NCI-H510A treated with DMSO at 0.1 percent for 48 hours (cell line): Measurements from ENCODE around the gene ATAD2B.

Experiments used
- DNase-seq: peaks from one replicate; lab custom pipeline; 2025; lab: John Stamatoyannopoulos, UW

Gene ATAD2B

GRCh38 chr2:23912054-23912453 is 14.9 kb downstream of the ATAD2B start:
- no peak for DNase-seq

- no peak for DNase-seq
Measured at GRCh38 chr2:23905155-23905554, 21.8 kb downstream of the ATAD2B start.

GRCh38 chr2:23904692-23905091 is 22.2 kb downstream of the ATAD2B start:
- no peak for DNase-seq

- no peak for DNase-seq
Measured at GRCh38 chr2:23904215-23904614, 22.7 kb downstream of the ATAD2B start.

- DNase-seq, result no peak
Measured at GRCh38 chr2:23903034-23903433, 23.9 kb downstream of the ATAD2B start.

- DNase-seq, result no peak
Measured at GRCh38 chr2:23901966-23902846, 24.7 kb downstream of the ATAD2B start.

- DNase-seq, result no peak
Measured at GRCh38 chr2:23900541-23901322, 26.2 kb downstream of the ATAD2B start.

GRCh38 chr2:23900133-23900532 is 26.8 kb downstream of the ATAD2B start:
- DNase-seq, result no peak

- no peak for DNase-seq
Measured at GRCh38 chr2:23871206-23871605, 55.7 kb downstream of the ATAD2B start.

GRCh38 chr2:23867449-23867848 is 59.5 kb downstream of the ATAD2B start:
- DNase-seq, result no peak

- DNase-seq, result no peak
Measured at GRCh38 chr2:23862716-23863426, 64.1 kb downstream of the ATAD2B start.

GRCh38 chr2:23861952-23862351 is 65.0 kb downstream of the ATAD2B start:
- DNase-seq, result no peak

GRCh38 chr2:23859983-23860382 is 66.9 kb downstream of the ATAD2B start:
- DNase-seq, result no peak

GRCh38 chr2:23859234-23859633 is 67.7 kb downstream of the ATAD2B start:
- DNase-seq, result no peak

- DNase-seq, result no peak
Measured at GRCh38 chr2:23850564-23851256, 76.2 kb downstream of the ATAD2B start.

GRCh38 chr2:23844905-23845304 is 82.0 kb downstream of the ATAD2B start:
- DNase-seq, result no peak

GRCh38 chr2:23843051-23843976 is 83.6 kb downstream of the ATAD2B start:
- DNase-seq, result no peak

- DNase-seq, result no peak
Measured at GRCh38 chr2:23839919-23840578, 86.9 kb downstream of the ATAD2B start.

GRCh38 chr2:23838996-23839395 is 87.9 kb downstream of the ATAD2B start:
- DNase-seq, result no peak

GRCh38 chr2:23838581-23838980 is 88.3 kb downstream of the ATAD2B start:
- DNase-seq, result no peak
